Coronary artery (tissue), 2 donors: ENCODE measurements around the gene SUSD2.

Source experiments
- DNase-seq: peaks from one replicate; pipeline ENCODE4 v3.0.0-alpha.2; 2017; ENCODE audit warnings: low spot score
- H3K27ac ChIP-seq, 2 donors: fragments of 200-600 bp; sonication (generic); one replicate each; pipeline ENCODE4 v1.5.1; 2016 to 2019
- H3K4me3 ChIP-seq: fragments of 200-600 bp; sonication (generic); 2 replicates; pipeline ENCODE4 v1.5.1; 2016; ENCODE audit warnings: mild to moderate bottlenecking, moderate library complexity
- TF ChIP-seq, protein P1 (sequence below): fragments of 200-600 bp; sonication (generic); IDR thresholded peaks from one replicate; pipeline ENCODE4 v1.5.1; 2019; ENCODE audit warnings: antibody characterized with exemption

The SUSD2 gene

DNA sequence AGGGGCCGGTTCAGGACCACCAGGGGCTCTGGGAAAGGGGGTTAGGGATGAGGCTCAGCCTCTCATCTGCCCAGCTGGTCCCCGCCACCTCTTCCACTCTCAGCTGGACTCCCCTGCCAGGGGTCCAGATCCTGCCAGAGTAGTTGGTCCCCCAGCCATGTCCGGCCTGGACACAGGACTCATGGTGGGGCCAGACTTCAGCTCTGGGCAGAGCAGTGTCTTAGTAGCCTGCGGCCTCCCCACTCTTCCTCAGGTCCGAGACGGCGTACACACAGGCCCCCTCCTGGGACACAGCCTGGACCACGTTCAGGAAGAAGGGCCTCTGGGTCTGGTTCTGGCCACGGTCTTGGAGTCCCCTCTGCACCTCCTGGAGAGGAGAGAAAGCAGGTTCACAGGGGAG, 38.5 kb downstream of the SUSD2 start:
- Histone ChIP-seq H3K27ac (no peak overlapping the region), H3K4me3 (no peak overlapping the region)
- no peak for DNase-seq
- TF ChIP-seq, protein P1, sequence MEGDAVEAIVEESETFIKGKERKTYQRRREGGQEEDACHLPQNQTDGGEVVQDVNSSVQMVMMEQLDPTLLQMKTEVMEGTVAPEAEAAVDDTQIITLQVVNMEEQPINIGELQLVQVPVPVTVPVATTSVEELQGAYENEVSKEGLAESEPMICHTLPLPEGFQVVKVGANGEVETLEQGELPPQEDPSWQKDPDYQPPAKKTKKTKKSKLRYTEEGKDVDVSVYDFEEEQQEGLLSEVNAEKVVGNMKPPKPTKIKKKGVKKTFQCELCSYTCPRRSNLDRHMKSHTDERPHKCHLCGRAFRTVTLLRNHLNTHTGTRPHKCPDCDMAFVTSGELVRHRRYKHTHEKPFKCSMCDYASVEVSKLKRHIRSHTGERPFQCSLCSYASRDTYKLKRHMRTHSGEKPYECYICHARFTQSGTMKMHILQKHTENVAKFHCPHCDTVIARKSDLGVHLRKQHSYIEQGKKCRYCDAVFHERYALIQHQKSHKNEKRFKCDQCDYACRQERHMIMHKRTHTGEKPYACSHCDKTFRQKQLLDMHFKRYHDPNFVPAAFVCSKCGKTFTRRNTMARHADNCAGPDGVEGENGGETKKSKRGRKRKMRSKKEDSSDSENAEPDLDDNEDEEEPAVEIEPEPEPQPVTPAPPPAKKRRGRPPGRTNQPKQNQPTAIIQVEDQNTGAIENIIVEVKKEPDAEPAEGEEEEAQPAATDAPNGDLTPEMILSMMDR: no peak

DNA sequence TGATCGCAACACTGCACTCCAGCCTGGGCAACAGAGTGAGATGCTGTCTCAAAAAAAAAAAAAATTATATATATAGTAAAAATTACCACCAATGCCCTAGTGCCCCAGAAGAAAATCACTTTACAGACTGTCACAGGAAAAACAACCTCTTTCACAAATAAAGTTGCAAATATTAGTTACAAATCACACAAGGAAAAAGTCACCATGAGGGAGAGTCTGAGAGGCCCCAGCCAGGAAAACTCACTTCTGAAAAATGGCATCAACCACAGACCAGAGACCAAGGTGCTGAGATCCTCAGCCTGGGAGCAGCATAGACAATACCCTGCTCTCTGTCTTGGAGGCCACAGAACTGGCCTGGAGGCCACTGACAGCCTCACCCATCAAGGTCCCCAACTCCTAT, 43.2 kb downstream of the SUSD2 start:
- TF ChIP-seq, protein P1: no peak
- no peak overlapping the region for H3K27ac ChIP-seq
- no peak for DNase-seq
- no peak overlapping the region for H3K4me3 ChIP-seq

DNA sequence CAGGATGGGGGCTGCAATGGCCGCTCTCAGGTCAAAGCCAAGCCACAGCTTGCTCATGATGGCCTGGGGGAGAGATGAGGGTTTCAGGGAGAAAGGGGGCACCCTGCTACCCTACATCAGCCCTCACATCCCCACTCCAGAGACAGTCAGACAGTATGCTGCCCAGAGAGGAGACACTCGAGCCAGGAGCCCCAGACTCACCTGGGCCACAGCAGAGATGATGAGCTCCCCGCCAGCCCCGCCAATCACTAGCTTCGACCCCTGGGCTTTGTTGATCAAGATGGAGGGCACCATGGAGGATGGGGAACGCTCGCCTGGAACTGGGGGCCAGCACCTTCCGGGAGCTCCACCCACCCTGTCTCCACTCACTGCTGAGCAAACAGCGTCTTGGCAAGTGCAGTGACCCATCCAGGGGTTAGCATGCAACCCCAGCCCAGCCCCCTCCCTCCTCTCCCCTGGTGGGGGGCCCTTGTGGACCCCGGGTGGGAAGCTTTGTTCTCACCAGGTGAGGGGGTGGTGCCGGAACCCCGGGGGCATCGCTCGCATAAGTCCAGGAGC, 43.8 kb downstream of the SUSD2 start:
- Histone ChIP-seq H3K4me3 (no peak overlapping the region), H3K27ac (no peak overlapping the region)
- TF ChIP-seq, protein P1: no peak
- no peak for DNase-seq

DNA sequence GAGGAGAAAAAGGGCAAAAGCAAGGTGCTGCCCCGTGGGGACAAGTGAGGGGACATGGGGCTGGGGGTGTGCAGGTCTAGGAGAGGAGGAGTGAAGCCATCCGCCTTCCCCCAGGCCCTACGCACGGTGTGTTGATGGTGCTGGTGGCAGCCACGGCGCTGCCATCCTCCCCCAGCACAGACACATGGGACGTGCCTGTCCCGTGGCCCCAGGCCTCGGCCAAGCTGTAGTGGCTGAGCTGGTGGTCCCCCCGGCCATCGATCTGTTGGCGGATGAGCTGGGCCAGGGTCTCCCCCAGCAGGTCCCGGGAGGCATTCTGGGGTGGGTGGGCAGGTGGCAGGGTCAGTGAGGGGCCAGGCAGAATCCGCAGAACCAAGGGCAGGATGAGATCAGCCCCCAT, 44.7 kb downstream of the SUSD2 start:
- Histone ChIP-seq H3K27ac (no peak overlapping the region), H3K4me3 (no peak overlapping the region)
- DNase-seq: no peak
- TF ChIP-seq, protein P1: no peak

DNA sequence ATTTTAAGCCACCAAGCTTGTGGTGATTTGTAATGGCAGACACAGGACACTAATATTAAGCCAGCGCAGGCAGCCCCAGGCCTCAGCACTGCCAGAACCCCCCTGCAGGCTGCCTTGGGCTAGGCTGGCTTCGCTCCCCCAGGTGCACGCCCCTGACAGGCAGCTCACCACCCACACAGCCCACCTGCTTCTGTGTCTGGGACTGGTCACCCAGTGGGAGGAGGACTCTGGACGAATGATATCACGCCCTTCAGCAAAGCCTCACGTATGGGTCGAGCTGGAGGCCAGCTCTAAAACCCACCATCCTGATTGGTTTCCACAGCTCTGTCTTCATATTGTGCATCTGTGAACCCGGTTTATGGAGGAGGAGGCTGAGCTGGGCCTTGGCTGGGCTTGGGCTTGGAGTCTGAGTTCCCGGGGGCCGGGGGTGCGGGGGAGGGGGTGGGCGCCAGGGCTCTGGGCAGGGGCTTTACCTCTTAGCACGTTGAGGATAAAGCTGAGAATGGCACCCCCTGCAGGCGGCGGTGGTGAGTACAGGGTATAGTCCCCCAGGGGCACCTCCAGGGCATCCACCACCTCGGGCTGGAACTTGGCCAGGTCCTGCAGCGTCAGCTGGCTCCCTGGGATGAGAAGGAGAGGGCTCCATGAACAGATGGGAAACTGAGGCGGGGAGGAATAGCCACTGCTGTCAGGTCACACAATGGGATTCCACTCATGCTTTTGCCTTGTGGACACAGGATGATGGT, 49.8 kb downstream of the SUSD2 start:
- Histone ChIP-seq H3K4me3 (no peak overlapping the region), H3K27ac (no peak overlapping the region)
- TF ChIP-seq, protein P1: no peak
- no peak for DNase-seq

DNA sequence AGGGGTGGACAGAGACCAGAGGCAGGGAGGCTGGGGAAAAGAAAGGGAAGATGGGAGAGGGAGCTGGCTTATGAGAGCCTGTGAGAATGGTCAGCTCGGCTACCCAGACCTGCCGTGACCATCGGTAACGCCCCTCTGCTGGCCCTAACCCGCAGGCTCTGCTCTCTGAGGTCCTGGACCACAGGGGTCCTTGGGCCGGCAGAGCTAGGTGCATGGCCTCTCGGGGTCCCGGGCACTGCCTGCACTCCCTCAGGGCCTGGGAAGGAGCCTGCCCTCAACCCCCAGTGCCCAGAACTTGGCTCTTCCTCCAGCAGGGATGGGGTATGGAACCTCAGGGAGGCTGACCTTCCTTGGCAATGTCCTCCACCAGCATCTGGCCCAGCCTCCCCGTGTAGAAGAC, 50.4 kb downstream of the SUSD2 start:
- no peak for DNase-seq
- no peak overlapping the region for H3K27ac ChIP-seq
- TF ChIP-seq, protein P1: no peak
- H3K4me3 ChIP-seq: no peak overlapping the region

DNA sequence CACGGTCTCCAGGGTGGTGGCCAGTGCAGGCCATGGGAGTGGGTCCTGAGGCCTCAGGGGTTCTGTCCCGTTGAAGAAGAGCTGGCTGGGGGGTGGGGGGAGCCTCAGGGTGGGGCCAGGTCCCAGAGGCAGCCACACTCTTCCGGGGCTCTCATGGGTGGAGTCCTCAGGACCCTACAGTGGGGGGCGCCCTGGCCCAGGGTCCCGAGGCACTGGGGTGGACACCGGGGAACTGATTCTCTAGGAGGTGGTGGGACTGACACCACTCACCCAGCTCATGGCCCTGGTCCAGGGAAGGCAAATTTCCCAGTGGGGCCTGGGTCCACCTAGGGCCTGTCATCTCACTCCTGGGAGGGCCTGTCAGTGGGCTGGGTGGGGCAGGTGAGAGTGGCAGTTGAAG, 50.8 kb downstream of the SUSD2 start:
- TF ChIP-seq, protein P1: no peak
- H3K27ac ChIP-seq: no peak overlapping the region
- DNase-seq: no peak

More for the DNA sequence above, 50.8 kb downstream of the SUSD2 start:
- no peak overlapping the region for H3K4me3 ChIP-seq
